ENCODE data around the gene SAMD8.
"Not testable (repeated sequence)": the region's sequence is repeated elsewhere in the genome, so short reads cannot be mapped to it uniquely, and the experiment has no call there.

SAMD8 gene

DNA sequence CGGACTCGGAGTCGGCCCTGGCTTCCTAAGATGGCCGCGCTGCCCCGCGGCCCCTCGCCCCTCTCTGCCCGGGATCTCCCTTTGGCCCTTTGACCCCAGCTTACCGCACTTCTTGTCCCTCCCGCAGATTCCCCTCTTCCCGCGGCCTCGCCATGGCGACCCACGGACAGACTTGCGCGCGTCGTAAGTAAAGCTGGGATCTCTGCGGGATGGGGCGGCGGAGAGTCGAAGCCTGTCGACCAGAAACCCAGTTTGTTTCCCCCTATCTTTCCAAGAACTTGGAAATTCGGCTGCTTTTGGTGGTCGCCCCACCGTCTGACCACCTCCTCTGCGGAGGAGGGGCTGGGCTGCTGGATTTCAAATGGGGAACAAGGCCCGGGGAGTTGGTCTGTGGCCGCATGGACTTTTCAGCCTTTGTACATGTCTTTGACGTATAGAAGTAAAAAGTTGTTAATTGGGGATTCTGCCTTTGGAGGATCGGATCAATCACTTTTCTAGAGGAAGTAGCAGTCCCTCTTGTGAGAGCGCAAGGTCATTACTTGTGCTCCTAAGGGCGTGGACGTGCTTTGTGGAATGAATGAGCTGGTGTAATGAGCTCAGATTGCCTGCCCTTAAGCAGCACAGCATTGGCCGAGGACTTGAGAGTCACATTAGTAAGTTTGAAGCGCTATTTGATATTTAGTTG is 99.7 kb downstream of the SAMD8 start:
- Mint-ChIP-seq H3K4me3 (peak overlapping the region; percentile 93), H3K36me3 (ENCODE audit: insufficient read depth) (peaks cover 44% of the 10 kb centered on the region), H3K27me3 (no peaks in the 10 kb centered on the region), H3K4me1 (peaks cover 22% of the 10 kb centered on the region), H3K9me3 (no peaks in the 10 kb centered on the region), H3K27ac (ENCODE audit: low read depth) (peak overlapping the region; percentile 97)
- ATAC-seq (replicated peaks; ENCODE audit: extremely low read depth, poor library complexity, severe bottlenecking) (no peak), DNase-seq (ENCODE audit: low spot score in 2 of 2) (no peak)

GRCh38 chr10:75212343-75212742 is 100.9 kb downstream of the SAMD8 start:
- Mint-ChIP-seq H3K9me3 (no peaks in the 10 kb centered on the region), H3K4me1 (peaks cover 29% of the 10 kb centered on the region)
- no peak for DNase-seq (ENCODE audit: low spot score in 2 of 2)

GRCh38 chr10:75220274-75220673 is 108.8 kb downstream of the SAMD8 start:
- no peaks in the 10 kb centered on the region for H3K27me3 Mint-ChIP-seq
- H3K36me3 Mint-ChIP-seq (ENCODE audit: insufficient read depth): peaks cover 94% of the 10 kb centered on the region
- no peak overlapping the region for H3K4me3 Mint-ChIP-seq
- no peaks in the 10 kb centered on the region for H3K9me3 Mint-ChIP-seq
- DNase-seq (ENCODE audit: low spot score in 2 of 2): no peak
- no peak for ATAC-seq (replicated peaks; ENCODE audit: extremely low read depth, poor library complexity, severe bottlenecking)
- H3K4me1 Mint-ChIP-seq: peaks cover 58% of the 10 kb centered on the region
- no peak overlapping the region for H3K27ac Mint-ChIP-seq (ENCODE audit: low read depth)

More at GRCh38 chr10:75212343-75212742, 100.9 kb downstream of the SAMD8 start:
- ATAC-seq (replicated peaks; ENCODE audit: extremely low read depth, poor library complexity, severe bottlenecking): no peak
- H3K4me3 Mint-ChIP-seq: peak overlapping the region; percentile 93
- H3K27ac Mint-ChIP-seq (ENCODE audit: low read depth): peak overlapping the region; percentile 82
- peaks cover 56% of the 10 kb centered on the region for H3K36me3 Mint-ChIP-seq (ENCODE audit: insufficient read depth)
- no peaks in the 10 kb centered on the region for H3K27me3 Mint-ChIP-seq

- peaks cover 60% of the 10 kb centered on the region for H3K4me1 Mint-ChIP-seq
- not testable (repeated sequence) for H3K9me3 Mint-ChIP-seq; H3K27me3 Mint-ChIP-seq; DNase-seq (ENCODE audit: low spot score in 2 of 2); ATAC-seq (replicated peaks; ENCODE audit: extremely low read depth, poor library complexity, severe bottlenecking); H3K4me3 Mint-ChIP-seq
- peak overlapping the region; percentile 44 for H3K27ac Mint-ChIP-seq (ENCODE audit: low read depth)
- H3K36me3 Mint-ChIP-seq (ENCODE audit: insufficient read depth): peaks cover 89% of the 10 kb centered on the region
These were observed 110.0 kb downstream of the SAMD8 start for GRCh38 chr10:75221492-75221891.

DNA sequence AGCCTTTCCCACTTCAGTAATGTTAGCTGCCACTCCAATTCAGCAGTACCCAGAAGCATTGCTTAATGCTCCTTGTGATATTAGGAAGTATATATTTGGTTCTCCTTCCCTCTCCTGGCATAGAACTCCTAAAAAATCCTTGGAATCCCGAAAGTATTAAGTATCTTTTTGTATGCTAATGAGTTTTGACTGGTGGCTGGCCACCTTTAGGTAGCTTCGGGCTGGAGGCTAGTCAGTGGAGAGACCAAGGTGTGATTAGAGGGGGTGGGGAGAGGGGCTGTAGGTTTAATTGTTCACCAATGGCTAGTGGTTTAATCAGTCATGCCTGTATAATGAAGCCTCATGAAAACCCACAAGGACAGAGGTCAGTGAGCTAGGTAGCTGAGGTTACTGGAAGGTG is 112.1 kb downstream of the SAMD8 start:
- peaks cover 83% of the 10 kb centered on the region for H3K36me3 Mint-ChIP-seq (ENCODE audit: insufficient read depth)
- no peak for ATAC-seq (replicated peaks; ENCODE audit: extremely low read depth, poor library complexity, severe bottlenecking)

DNA sequence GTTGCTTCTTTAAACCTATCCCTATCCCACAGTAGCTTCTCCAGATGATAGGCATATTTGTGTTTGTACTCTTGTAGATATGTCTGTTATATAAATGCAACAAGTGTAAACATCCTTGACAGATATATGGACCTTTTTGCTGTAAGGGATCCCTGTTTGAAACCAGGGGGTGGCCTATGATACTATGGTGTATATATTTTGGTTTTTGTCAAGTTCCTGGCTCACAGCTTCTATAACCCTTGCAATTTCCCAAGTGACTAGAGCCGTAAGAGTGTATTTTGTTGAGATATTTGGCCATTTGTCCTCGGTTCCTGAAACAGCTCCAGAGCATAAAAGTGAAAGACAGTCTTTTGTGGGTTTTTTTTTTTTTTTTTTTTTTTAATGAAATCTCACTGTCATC is 114.6 kb downstream of the SAMD8 start:
- Mint-ChIP-seq H3K27me3 (no peaks in the 10 kb centered on the region), H3K4me1 (peaks cover 60% of the 10 kb centered on the region), H3K9me3 (no peaks in the 10 kb centered on the region), H3K36me3 (ENCODE audit: insufficient read depth) (peaks cover 81% of the 10 kb centered on the region), H3K27ac (ENCODE audit: low read depth) (no peak overlapping the region), H3K4me3 (no peak overlapping the region)
- DNase-seq (ENCODE audit: low spot score in 2 of 2): no peak
- ATAC-seq (replicated peaks; ENCODE audit: extremely low read depth, poor library complexity, severe bottlenecking): no peak

More for the DNA sequence above, 112.1 kb downstream of the SAMD8 start:
- DNase-seq (ENCODE audit: low spot score in 2 of 2): no peak
- H3K27me3 Mint-ChIP-seq: no peaks in the 10 kb centered on the region
- H3K27ac Mint-ChIP-seq (ENCODE audit: low read depth): peak overlapping the region; percentile 73
- H3K9me3 Mint-ChIP-seq: no peaks in the 10 kb centered on the region
- no peak overlapping the region for H3K4me3 Mint-ChIP-seq
- peaks cover 61% of the 10 kb centered on the region for H3K4me1 Mint-ChIP-seq

- Mint-ChIP-seq H3K27ac (ENCODE audit: low read depth) (peak overlapping the region; percentile 19), H3K9me3 (no peaks in the 10 kb centered on the region), H3K36me3 (ENCODE audit: insufficient read depth) (peaks cover 81% of the 10 kb centered on the region), H3K4me1 (peaks cover 57% of the 10 kb centered on the region), H3K4me3 (no peak overlapping the region), H3K27me3 (no peaks in the 10 kb centered on the region)
- DNase-seq (ENCODE audit: low spot score in 2 of 2) (no peak), ATAC-seq (replicated peaks; ENCODE audit: extremely low read depth, poor library complexity, severe bottlenecking) (no peak)
These were observed 115.2 kb downstream of the SAMD8 start for GRCh38 chr10:75226656-75227055.

DNA sequence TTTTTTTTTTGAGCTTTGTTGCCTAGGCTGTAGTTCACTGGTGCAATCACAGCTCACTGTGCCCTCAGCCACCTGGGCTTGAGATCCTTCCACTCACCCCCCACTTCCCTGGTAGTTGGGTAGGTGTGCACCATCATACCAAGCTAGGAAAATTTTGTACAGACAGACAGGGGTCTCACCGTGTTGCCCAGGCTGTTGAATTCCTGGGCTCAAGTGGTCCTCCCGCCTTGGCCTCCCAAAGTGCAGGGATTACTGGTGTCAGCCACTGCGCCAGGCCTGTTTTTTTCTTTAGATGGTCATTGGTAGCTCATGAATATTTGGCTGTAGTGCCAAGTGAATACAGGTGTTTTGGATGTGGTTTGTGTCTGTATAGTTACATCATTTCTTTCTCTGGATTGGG is 116.8 kb downstream of the SAMD8 start:
- peaks cover 77% of the 10 kb centered on the region for H3K36me3 Mint-ChIP-seq (ENCODE audit: insufficient read depth)
- peak overlapping the region; percentile 65 for H3K27ac Mint-ChIP-seq (ENCODE audit: low read depth)
- H3K9me3 Mint-ChIP-seq: no peaks in the 10 kb centered on the region
- no peak for ATAC-seq (replicated peaks; ENCODE audit: extremely low read depth, poor library complexity, severe bottlenecking)
- peaks cover 50% of the 10 kb centered on the region for H3K4me1 Mint-ChIP-seq
- no peak for DNase-seq (ENCODE audit: low spot score in 2 of 2)
- no peaks in the 10 kb centered on the region for H3K27me3 Mint-ChIP-seq
- no peak overlapping the region for H3K4me3 Mint-ChIP-seq

- peaks cover 77% of the 10 kb centered on the region for H3K36me3 Mint-ChIP-seq (ENCODE audit: insufficient read depth)
- H3K27ac Mint-ChIP-seq (ENCODE audit: low read depth): peak overlapping the region; percentile 65
- no peak overlapping the region for H3K4me3 Mint-ChIP-seq
- no peak for ATAC-seq (replicated peaks; ENCODE audit: extremely low read depth, poor library complexity, severe bottlenecking)
- no peaks in the 10 kb centered on the region for H3K9me3 Mint-ChIP-seq
- H3K27me3 Mint-ChIP-seq: no peaks in the 10 kb centered on the region
- no peak for DNase-seq (ENCODE audit: low spot score in 2 of 2)
- peaks cover 49% of the 10 kb centered on the region for H3K4me1 Mint-ChIP-seq
These were observed 117.4 kb downstream of the SAMD8 start for GRCh38 chr10:75228834-75229233.

DNA sequence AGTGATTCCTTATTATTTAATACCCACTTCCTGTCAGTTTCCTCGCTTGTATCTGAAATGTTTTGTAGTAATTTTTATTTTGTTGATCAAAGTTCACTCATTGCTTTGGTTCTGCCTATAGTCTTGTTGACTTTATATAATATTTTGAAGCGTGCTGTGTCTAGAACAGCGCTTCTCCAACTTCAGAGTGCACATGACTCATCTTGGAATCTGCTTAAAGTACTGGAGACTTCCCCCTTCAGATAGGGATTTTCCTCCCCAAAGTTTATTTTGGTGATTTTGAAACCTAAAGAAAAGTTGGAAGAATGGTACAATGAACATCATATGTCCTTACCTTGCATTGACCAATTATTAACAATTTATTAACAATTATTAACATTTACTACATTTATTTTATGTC is 118.5 kb downstream of the SAMD8 start:
- DNase-seq (ENCODE audit: low spot score in 2 of 2) (no peak), ATAC-seq (replicated peaks; ENCODE audit: extremely low read depth, poor library complexity, severe bottlenecking) (no peak)
- peaks cover 38% of the 10 kb centered on the region for H3K4me1 Mint-ChIP-seq
- H3K9me3 Mint-ChIP-seq: no peaks in the 10 kb centered on the region
- H3K36me3 Mint-ChIP-seq (ENCODE audit: insufficient read depth): peaks cover 67% of the 10 kb centered on the region
- H3K27ac Mint-ChIP-seq (ENCODE audit: low read depth): peak overlapping the region; percentile 87
- no peaks in the 10 kb centered on the region for H3K27me3 Mint-ChIP-seq
- H3K4me3 Mint-ChIP-seq: no peak overlapping the region

GRCh38 chr10:75230600-75231038 is 119.2 kb downstream of the SAMD8 start:
- ATAC-seq (replicated peaks; ENCODE audit: extremely low read depth, poor library complexity, severe bottlenecking): peak; percentile 73

More at GRCh38 chr10:75230600-75231038, 119.2 kb downstream of the SAMD8 start:
- Mint-ChIP-seq H3K4me1 (peaks cover 34% of the 10 kb centered on the region), H3K27ac (ENCODE audit: low read depth) (peak overlapping the region; percentile 87), H3K9me3 (no peaks in the 10 kb centered on the region), H3K36me3 (ENCODE audit: insufficient read depth) (peaks cover 61% of the 10 kb centered on the region), H3K27me3 (no peaks in the 10 kb centered on the region), H3K4me3 (no peak overlapping the region)
- peak; percentile 90 to 93 for DNase-seq (ENCODE audit: low spot score in 2 of 2)

All from central memory CD8-positive, alpha-beta T cell (primary cell).